IPS-11a (cell line): Measurements from ENCODE around the gene BAMBI.

Experiments
- H3K4me3 ChIP-seq: one replicate; pipeline ENCODE4 v1.5.1; 2013; ENCODE audit warnings: low read depth, low read length, control low read depth

Gene BAMBI

DNA sequence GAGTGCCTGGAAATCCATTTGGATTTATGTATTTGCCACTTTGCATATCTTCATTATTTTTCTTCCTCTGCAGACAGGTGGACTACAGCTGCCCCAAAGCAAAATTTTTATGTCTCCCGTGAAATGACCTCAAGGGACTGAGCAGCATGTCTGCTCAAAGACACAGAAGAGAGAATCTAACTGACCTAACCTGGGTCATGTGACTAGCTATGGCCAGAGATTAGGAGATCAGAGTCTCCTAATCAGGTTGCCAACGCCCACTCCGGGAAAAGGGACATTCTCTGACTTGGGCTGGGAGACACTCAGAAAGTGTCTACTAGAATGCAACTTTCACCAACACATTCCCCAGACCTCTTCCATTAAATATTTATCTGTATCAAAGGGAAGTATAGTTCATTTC, 2.5 kb upstream of the BAMBI start:
- H3K4me3 ChIP-seq: no peak overlapping the region

GRCh38 chr10:28676326-28676967, 874 bp upstream of the BAMBI start:
- H3K4me3 ChIP-seq: peak overlapping the region; percentile 17

DNA sequence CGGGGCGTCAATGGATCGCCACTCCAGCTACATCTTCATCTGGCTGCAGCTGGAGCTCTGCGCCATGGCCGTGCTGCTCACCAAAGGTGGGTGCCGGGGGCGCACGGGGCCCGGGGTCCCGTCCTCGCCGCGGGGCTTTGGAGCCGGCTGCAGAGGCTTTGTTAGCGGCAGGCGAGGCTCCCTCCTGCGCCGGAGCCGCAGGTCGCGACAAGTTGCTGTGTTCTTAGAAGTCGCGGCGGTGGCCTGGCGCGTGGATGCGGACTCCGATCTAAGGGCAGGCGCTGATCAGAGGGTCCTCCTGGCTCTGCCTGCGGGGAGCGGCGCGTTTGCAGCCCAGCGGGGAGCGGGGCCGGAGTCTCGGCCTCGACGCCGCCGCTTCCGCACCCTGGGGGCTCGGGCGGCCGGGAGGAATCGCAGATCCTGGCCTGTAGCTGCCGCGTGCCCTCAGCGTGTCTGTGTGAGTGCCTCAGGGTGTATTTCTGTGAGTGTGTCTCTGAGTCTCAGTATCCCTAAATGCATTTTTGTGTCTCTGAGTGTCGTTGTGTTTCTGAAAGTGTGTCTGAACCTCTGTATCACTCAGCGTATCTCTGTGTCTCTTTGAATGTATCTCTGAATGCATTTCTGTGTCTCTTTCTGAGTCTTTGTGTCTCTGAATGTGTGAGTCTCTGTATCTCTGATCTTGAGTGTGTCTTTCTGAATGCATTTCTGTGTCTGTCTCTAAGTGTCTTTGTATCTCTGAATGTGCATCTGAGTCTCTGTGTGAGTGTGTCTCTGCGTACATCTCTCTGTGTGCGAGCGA, 766 bp downstream of the BAMBI start:
- peak overlapping the region; percentile 90 for H3K4me3 ChIP-seq

DNA sequence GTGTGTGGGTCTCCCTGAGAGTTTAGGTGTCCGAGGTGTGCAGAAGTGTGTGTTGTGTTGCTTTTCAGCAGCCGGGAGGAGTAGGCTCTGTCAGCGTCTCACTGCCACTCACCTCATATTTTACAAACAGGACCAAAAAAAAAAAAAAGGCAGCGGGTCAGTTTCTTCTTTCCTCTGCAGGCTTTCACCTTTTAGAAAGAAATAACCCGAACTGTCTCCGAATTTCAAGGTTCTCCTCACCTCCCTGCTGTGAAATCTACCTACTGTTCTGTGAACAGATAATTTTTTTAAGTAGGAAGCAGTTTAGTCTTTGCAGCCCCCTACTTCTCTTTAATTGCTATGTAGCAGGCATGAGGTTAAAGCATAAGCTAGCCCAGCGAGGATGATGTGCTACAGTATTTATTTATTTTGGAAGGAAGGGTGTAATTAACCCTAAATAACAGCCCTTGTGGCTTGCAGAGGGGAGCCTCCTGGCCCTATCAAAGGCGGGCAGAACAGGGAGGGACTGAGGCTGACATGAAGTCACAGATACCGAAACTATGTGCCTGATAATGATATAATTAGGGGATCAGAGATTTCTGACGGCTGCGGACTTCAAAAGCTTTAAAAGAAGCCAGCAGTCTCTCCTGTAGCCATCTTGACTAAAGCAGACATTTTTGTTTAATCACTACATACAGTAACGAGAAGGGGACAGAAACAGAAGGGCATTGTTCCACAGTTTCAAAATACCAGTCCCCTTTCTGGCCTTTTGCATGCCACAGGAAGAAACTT, 1.6 kb downstream of the BAMBI start:
- peak overlapping the region; percentile 90 for H3K4me3 ChIP-seq

GRCh38 chr10:28679581-28680357, 2.4 kb downstream of the BAMBI start:
- peak overlapping the region; percentile 90 for H3K4me3 ChIP-seq

DNA sequence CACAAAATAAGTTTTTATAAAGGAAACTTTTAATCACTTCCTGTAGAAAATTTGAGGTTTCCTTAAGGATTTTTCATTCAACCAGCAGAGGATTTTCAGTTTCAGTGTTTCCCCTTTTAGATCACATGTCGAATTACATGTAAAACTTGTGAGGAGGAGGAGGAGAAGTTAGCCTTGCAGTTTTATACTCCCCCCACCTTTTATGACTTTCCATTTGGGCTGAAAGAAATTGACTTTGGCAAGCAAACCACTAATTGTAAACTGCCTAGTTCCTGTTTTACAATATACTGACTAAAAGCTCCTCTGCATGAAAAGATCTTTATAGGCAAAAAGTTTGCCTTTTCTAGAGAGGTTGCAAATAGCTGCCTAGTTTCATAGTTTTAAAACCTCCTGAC, 3.0 kb downstream of the BAMBI start:
- H3K4me3 ChIP-seq: peak overlapping the region; percentile 90

DNA sequence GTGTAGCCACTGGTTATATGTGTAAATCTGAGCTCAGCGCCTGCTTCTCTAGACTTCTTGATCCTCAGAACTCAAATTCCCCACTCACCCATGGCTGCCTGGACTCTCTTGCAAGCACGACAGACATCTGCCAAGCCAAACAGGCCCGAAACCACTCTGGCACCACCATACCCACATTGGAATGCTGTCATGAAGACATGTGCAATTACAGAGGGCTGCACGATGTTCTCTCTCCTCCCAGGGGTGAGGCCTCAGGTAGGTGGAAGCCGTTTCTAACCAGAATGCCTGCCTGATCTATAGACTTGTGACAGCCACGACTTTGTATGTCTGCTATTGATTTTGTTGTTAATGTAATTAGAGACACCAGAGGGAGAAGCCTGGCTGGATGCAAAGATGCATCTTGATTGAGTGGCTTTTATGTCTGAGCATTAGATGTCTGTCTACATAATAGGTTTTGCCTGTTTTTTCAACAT, 4.0 kb downstream of the BAMBI start:
- peak overlapping the region; percentile 22 for H3K4me3 ChIP-seq

DNA sequence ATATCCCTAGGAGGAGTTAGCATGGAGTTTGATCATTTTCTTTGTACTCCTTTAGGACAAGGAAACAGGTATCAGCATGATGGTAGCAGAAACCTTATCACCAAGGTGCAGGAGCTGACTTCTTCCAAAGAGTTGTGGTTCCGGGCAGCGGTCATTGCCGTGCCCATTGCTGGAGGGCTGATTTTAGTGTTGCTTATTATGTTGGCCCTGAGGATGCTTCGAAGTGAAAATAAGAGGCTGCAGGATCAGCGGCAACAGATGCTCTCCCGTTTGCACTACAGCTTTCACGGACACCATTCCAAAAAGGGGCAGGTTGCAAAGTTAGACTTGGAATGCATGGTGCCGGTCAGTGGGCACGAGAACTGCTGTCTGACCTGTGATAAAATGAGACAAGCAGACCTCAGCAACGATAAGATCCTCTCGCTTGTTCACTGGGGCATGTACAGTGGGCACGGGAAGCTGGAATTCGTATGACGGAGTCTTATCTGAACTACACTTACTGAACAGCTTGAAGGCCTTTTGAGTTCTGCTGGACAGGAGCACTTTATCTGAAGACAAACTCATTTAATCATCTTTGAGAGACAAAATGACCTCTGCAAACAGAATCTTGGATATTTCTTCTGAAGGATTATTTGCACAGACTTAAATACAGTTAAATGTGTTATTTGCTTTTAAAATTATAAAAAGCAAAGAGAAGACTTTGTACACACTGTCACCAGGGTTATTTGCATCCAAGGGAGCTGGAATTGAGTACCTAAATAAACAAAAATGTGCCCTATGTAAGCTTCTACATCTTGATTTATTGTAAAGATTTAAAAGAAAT, 4.8 kb downstream of the BAMBI start:
- no peak overlapping the region for H3K4me3 ChIP-seq

DNA sequence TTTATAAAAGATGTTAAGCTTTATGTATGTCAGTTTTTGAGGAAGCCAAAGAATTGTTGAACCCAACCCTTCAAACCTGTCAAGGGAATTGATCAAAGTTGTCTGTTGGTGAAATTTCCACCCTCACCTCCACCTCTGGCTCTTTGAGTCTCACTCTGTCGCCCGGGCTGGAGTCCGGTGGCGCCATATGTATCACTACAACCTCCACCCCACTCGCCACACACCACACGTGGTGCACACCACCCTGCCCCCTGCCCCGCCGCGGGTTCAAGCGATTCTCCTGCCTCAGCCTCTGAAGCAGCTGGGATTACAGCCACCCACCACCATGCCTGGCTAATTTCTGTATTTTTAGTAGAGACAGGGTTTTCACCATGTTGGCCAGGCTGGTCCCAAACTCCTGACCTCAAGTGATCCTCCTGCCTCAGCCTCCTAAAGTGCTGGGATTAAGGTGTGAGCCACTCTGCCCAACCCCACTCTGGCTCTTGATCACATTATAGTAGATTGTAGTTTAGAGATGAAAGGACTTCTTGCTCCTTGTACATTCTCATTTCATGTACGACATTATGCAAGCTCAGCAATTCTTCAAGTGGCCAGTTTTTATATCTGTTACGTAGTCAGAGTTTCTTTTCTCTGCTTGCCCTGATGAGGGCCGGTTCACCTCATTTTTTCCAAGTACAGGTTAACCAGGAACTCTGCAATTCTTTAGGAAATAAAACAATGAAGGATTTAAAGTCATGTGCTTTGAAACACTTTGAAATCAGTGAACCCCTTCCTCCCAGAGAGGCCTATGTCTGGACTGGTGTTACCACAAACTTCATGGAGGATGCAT, 7.0 kb downstream of the BAMBI start:
- no peak overlapping the region for H3K4me3 ChIP-seq

DNA sequence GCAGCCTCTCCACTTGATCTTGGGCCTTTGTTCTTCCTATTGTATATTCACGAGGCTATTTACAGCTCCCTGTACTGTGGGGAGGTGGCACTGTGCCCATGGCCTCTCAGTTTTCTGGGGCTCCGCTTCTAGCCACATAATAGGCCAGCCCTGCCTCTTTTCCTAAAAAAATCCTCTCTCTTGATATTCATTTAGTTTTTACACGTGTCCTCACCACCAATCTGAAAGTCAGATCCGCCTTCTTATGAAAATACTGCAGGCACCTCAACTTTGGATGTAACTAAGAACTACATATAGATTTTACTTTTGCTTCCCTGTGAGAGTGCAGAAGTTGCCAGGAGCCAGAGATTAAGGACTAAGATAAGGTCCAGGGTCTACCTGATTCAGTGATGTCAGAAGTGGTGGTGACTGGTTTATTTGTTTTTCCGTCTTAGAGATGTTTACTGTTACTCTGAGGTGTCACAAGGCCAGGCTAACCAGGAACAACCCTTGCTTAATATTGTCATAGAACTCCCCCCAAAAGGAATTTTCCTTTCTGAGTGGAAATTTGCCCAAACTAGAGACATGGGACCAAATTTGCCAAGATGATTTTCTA, 7.8 kb downstream of the BAMBI start:
- no peak overlapping the region for H3K4me3 ChIP-seq

DNA sequence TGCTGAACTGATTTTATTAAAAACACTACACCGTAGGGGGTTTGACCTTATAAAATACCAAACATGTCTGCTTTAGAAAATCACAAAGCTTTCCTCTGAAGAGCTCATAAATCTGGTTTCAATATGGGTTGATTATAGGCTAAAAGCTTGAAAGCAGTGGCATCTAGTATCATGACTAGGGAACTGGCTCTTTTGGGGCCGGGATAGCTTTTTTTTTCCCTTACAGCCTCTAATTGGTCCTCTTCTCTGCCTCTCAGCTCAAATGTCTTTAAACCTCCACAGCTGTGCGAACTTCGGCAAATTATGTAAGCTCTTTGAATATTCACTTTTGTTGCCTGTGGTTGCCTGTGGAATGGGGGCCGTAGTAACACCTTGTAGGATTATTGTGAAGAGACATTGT, 8.4 kb downstream of the BAMBI start:
- no peak overlapping the region for H3K4me3 ChIP-seq

DNA sequence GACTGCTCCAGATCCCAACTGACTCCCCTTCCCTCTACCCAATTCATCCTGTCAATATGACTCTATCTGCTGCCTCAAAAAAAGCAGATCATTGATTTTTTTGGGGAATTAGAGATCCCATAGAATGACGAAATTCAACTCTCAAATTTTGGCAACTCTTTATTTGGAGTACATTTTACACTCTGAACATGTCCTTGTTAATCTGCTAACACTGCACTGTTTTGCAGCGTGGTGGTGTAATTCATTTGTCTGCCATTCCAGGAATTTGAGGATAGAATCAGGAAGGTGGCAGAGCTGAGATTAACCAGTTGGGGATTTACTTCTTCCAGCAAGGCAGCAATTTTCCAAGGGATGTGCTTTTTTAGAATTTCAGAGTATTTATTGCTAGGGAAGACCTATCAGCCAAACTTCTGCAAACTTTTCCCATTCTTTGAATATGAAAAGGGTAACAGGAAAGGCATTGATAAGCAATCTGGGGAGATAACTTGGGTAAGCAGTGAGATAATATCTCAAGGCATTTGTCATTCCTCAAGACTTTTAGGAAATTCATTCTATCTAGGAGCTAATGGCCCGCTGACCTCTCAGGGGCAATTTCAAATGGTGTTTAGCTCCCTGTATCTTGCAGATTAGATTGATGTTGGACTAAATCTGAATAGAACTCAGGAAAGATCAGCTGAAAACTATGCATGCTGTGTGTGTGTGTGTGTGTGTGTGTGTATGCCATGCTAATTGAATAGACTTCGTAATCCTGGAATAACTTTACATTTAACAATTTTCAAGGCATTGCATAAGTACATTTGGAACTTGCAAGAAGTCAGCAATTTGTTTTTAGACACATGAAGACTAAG, 9.7 kb downstream of the BAMBI start:
- H3K4me3 ChIP-seq: no peak overlapping the region

DNA sequence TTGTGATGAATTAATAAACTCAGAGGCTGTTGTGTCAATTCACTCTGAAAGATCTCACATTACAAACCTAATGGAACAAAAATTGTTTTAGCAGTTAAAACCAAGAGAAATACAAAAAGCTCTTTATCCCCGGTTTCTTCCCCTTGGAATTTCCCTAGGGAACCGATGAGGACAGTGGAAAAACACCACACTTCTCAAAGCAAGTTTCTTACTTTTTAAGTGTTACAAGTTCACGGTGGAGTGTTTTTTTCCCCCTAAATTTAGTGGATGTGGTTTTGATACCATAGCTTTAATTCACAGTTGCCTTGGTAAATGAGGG, 10.3 kb downstream of the BAMBI start:
- H3K4me3 ChIP-seq: no peak overlapping the region

DNA sequence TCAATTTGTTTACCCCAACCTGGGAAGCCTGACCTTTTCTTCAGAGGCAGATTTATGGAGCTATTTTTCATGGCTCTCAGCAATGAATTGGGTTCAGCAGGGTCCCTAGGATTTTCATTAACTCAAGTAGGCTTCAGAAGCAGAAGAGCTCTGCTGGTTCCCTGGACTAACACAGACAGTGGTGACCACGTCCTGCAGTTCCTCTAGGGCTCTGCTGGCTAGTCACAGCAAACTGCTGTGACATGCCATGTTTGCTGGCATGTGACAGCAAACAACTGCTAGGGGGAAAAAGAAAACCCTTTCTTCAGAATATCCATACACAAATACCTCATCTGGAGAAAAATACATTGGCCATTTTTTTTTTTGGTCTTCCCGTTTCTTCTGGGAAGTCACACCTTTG, 13.2 kb downstream of the BAMBI start:
- no peak overlapping the region for H3K4me3 ChIP-seq

DNA sequence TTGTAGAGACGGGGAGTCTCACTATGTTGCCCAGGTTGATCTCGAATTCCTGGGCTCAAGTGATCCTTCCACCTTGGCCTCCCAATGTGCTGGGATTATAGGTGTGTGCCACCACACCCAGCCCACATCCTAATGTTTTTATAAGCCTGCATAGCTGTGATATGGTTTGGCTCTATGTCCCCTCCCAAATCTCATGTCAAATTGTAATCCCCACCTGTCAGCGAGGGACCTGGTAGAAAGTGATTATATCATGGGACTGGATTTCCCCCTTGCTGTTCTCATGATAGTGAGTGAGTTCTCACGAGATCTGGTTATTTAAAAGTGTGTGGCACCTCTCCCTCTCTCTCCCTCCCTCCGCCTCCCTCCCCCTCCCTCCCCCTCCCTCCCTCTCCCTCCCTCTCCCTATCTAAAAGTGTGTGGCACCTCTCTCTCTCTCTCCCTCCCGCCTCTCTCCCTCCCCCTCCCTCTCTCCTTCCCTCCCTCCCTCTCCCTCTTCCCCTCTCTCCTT, 13.9 kb downstream of the BAMBI start:
- no peak overlapping the region for H3K4me3 ChIP-seq

- H3K4me3 ChIP-seq: no peak overlapping the region
These were observed 14.7 kb downstream of the BAMBI start for GRCh38 chr10:28692050-28692449.

- H3K4me3 ChIP-seq: no peak overlapping the region
These were observed 17.2 kb downstream of the BAMBI start for GRCh38 chr10:28694530-28694929.

GRCh38 chr10:28698075-28698474, 20.8 kb downstream of the BAMBI start:
- no peak overlapping the region for H3K4me3 ChIP-seq
